Endodermal cell (in vitro differentiated cells): ENCODE data around the gene TACR3. TPM values are rescaled to one million over a fixed set of nuclear protein-coding genes. Genes with fewer than 3 reads are reported as not detected.
"Not testable (repeated sequence)": the region's sequence is repeated elsewhere in the genome, so short reads cannot be mapped to it uniquely, and the experiment has no call there.

ENCODE experiments used
- DNase-seq: peaks from one replicate; pipeline ENCODE4 v3.0.0-alpha.2; 2017
- H3K27ac ChIP-seq: 2 replicates; pipeline ENCODE4 v1.5.1; 2013; ENCODE audit warnings: mild to moderate bottlenecking, low read depth, low read length, moderate library complexity
- H3K27me3 ChIP-seq: 2 replicates; pipeline ENCODE4 v1.6.1; 2013; ENCODE audit warnings: mild to moderate bottlenecking, low read length, moderate library complexity; ENCODE audit not compliant: insufficient read depth, control insufficient read depth, poor library complexity, severe bottlenecking
- H3K36me3 ChIP-seq: 2 replicates; pipeline ENCODE4 v1.7.0; 2013; ENCODE audit warnings: mild to moderate bottlenecking, low read length, moderate library complexity; ENCODE audit not compliant: control insufficient read depth, insufficient read depth
- H3K4me1 ChIP-seq: one replicate; pipeline ENCODE4 v1.7.0; 2013; ENCODE audit warnings: low read length; ENCODE audit not compliant: control insufficient read depth, insufficient read depth
- H3K4me3 ChIP-seq: 2 replicates; pipeline ENCODE4 v1.5.1; 2013; ENCODE audit warnings: mild to moderate bottlenecking, low read length, moderate library complexity
- H3K9ac ChIP-seq: 2 replicates; pipeline ENCODE4 v1.6.1; 2013; ENCODE audit warnings: mild to moderate bottlenecking, low read length, moderate library complexity; ENCODE audit not compliant: poor library complexity, severe bottlenecking; ENCODE audit errors: extremely low read depth
- H3K9me3 ChIP-seq: 2 replicates; pipeline ENCODE4 v1.6.1; 2013; ENCODE audit warnings: mild to moderate bottlenecking, low read length, moderate library complexity; ENCODE audit not compliant: control insufficient read depth
- H3K27ac Mint-ChIP-seq: 2 replicates; pipeline ENCODE4 v1.8.0; 2020; ENCODE audit warnings: mixed read lengths
- H3K27me3 Mint-ChIP-seq: 2 replicates; pipeline ENCODE4 v1.8.0; 2021; ENCODE audit warnings: mild to moderate bottlenecking, mixed read lengths; ENCODE audit not compliant: insufficient read depth
- H3K36me3 Mint-ChIP-seq: 2 replicates; pipeline ENCODE4 v1.8.0; 2020; ENCODE audit warnings: low read depth, mixed read lengths
- H3K4me1 Mint-ChIP-seq: 2 replicates; pipeline ENCODE4 v1.8.0; 2020; ENCODE audit warnings: mixed read lengths
- H3K4me3 Mint-ChIP-seq: 2 replicates; pipeline ENCODE4 v1.8.0; 2020; ENCODE audit warnings: mild to moderate bottlenecking, moderate library complexity, mixed read lengths
- H3K9me3 Mint-ChIP-seq: 2 replicates; pipeline ENCODE4 v1.8.0; 2020; ENCODE audit warnings: mild to moderate bottlenecking, mixed read lengths
- WGBS, 2 experiments: methylation state at CpG; one replicate each; pipeline versions ENCODE4 v1.1.5 to v1.1.7; 2013; ENCODE audit warnings: missing lambda C conversion rate in 2 of 2, mixed read lengths in 1 of 2; ENCODE audit not compliant: insufficient coverage in 1 of 2, insufficient read length in 1 of 2; 5-methylcytosine and 5-hydroxymethylcytosine counted together
- total RNA-seq, 2 donors: library from RNA; stranded (reverse); fragmentation: NEBNext Ultra II Directional in 1 of 2; extraction: Animal tissue kit (Norgen Biotek cat#: 25700) in 1 of 2; gene quantifications; 2 replicates in 1 of 2; 3 replicates in 1 of 2; pipeline ENCODE4 v1.2.1, GENCODE V29; 2021
- TF ChIP-seq, protein P1 (sequence below): fragments of 200-600 bp; sonication (generic); conservative IDR thresholded peaks from 2 replicates; pipeline ENCODE4 v1.5.0; 2021; ENCODE audit warnings: antibody characterized with exemption, mild to moderate bottlenecking

Gene TACR3
- total RNA-seq, 2 donors from 2014 or later, result 0.46 to 0.53 TPM

DNA sequence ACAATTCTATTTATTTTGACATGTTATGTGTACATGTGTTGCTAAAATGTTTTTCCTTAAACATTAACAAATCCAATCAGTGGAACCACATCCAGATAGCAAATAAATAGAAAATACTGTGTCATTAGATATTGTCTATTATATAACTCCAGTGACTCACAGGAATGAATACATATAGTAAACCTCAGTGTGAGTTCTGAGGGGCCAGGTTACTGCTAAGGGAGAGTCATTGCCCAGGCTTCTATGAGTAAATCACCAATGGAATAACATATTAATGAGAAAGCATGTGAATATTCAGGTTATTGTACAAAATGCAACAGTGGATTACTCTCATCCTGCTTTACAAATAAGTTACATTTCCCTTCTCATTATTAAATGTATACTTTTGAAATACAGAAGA lies 27.2 kb downstream of the TACR3 start:
- no peak for DNase-seq
- no peaks in the 10 kb centered on the region for H3K27me3 Mint-ChIP-seq
- H3K4me3 Mint-ChIP-seq, result no peak overlapping the region
- TF ChIP-seq, protein P1, sequence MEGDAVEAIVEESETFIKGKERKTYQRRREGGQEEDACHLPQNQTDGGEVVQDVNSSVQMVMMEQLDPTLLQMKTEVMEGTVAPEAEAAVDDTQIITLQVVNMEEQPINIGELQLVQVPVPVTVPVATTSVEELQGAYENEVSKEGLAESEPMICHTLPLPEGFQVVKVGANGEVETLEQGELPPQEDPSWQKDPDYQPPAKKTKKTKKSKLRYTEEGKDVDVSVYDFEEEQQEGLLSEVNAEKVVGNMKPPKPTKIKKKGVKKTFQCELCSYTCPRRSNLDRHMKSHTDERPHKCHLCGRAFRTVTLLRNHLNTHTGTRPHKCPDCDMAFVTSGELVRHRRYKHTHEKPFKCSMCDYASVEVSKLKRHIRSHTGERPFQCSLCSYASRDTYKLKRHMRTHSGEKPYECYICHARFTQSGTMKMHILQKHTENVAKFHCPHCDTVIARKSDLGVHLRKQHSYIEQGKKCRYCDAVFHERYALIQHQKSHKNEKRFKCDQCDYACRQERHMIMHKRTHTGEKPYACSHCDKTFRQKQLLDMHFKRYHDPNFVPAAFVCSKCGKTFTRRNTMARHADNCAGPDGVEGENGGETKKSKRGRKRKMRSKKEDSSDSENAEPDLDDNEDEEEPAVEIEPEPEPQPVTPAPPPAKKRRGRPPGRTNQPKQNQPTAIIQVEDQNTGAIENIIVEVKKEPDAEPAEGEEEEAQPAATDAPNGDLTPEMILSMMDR, result no peak
- Histone ChIP-seq H3K4me1 (no peaks in the 10 kb centered on the region), H3K27me3 (no peaks in the 10 kb centered on the region), H3K9ac (no peak overlapping the region), H3K4me3 (no peak overlapping the region), H3K36me3 (no peaks in the 10 kb centered on the region), H3K27ac (no peak overlapping the region), H3K9me3 (peaks cover 9% of the 10 kb centered on the region)
- no peaks in the 10 kb centered on the region for H3K4me1 Mint-ChIP-seq
- peaks cover 8% of the 10 kb centered on the region for H3K9me3 Mint-ChIP-seq
- no peaks in the 10 kb centered on the region for H3K36me3 Mint-ChIP-seq
- H3K27ac Mint-ChIP-seq, result no peak overlapping the region

DNA sequence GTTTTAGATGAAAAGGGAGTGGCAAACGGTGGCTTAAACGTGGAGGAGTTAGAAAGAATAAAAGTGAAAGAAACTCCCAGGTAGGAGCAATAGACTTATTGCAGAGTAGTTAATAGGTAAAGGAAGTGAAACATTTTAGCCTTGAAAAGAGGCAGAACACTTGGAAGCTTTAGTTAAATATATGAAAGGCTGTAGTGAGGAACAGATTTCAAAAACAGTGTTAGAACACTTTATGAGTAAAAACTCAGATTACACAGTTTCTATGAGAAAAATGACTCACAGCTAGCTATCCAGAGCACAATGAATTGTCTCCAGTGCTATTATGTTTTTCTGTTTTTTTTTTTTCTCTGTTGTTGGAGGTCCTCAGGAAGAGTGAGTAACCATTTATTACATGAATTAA lies 45.8 kb downstream of the TACR3 start:
- TF ChIP-seq, protein P1, result no peak
- H3K36me3 Mint-ChIP-seq, result no peaks in the 10 kb centered on the region
- no peak overlapping the region for H3K4me3 Mint-ChIP-seq
- DNase-seq, result no peak
- H3K4me1 Mint-ChIP-seq, result no peaks in the 10 kb centered on the region
- H3K9ac ChIP-seq, result no peak overlapping the region
- H3K4me1 ChIP-seq, result no peaks in the 10 kb centered on the region
- no peak overlapping the region for H3K4me3 ChIP-seq
- WGBS, 2 experiments, result 89 to 94% methylated on average over 2 of the region's 2 CpGs
- H3K27ac Mint-ChIP-seq, result no peak overlapping the region
- H3K27me3 ChIP-seq, result no peaks in the 10 kb centered on the region
- H3K9me3 ChIP-seq, result no peaks in the 10 kb centered on the region
- no peaks in the 10 kb centered on the region for H3K36me3 ChIP-seq
- no peaks in the 10 kb centered on the region for H3K27me3 Mint-ChIP-seq
- H3K27ac ChIP-seq, result no peak overlapping the region
- no peaks in the 10 kb centered on the region for H3K9me3 Mint-ChIP-seq

DNA sequence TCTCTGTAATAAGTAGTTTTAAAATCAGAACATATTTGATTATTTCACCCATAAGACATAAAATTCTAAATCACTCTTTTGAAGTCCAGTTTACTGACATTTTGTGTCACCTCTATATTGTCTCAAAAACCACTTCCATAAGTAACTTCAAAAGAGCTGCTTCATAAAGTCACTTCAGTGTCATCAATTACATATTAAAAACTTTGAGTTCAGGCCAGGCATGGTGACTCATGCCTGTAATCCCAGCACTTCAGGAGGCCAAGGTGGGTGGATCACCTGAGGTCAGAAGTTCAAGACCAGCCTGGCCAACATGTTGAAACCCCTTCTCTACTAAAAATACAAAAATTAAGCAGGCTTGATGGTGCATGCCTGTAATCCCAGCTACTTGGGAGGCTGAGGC lies 53.0 kb downstream of the TACR3 start:
- H3K36me3 Mint-ChIP-seq, H3K27ac ChIP-seq, DNase-seq, H3K9me3 ChIP-seq, H3K4me3 ChIP-seq, H3K27me3 Mint-ChIP-seq, H3K4me1 ChIP-seq, H3K36me3 ChIP-seq, H3K4me3 Mint-ChIP-seq, H3K27me3 ChIP-seq, H3K9ac ChIP-seq, H3K27ac Mint-ChIP-seq, H3K9me3 Mint-ChIP-seq, H3K4me1 Mint-ChIP-seq: not testable (repeated sequence)

DNA sequence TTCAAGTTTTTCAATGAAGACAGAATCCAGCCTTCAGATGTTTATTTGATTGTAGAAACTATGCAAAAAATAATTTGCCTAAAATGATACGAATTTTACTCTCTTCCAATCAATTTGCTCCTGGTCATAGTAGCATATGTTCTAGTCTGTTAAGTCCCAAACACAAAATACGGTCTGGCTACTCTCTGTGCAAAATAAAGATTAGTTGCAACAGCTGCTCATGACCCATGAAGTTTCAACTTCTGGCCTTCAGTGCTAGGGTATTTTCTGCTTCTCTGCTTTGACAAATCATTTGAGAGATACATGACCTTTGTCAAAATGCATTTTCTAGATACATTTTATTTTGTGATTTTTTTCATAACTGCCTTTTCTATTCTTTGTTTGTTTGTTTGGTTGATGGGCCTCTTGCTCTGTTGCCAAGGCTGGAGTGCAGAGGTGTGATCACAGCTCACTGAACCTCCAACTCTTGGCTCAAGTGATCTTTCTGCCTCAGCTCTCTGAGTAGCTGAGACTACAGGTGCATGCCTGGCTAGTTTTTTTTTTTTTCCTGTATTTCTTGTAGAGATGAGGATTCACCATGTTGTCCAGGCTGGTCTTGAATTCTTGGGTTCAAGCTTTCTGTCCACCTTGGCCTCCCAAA lies 55.2 kb downstream of the TACR3 start:
- no peaks in the 10 kb centered on the region for H3K36me3 Mint-ChIP-seq
- Histone ChIP-seq H3K4me1 (no peaks in the 10 kb centered on the region), H3K27me3 (no peaks in the 10 kb centered on the region), H3K36me3 (no peaks in the 10 kb centered on the region), H3K4me3 (no peak overlapping the region), H3K9me3 (no peaks in the 10 kb centered on the region), H3K27ac (no peak overlapping the region), H3K9ac (no peak overlapping the region)
- TF ChIP-seq, protein P1, result no peak
- H3K4me3 Mint-ChIP-seq, result no peak overlapping the region
- H3K4me1 Mint-ChIP-seq, result no peaks in the 10 kb centered on the region
- no peak overlapping the region for H3K27ac Mint-ChIP-seq
- DNase-seq, result no peak
- H3K9me3 Mint-ChIP-seq, result no peaks in the 10 kb centered on the region
- WGBS, 2 experiments, result 81 to 90% methylated on average over 2 of the region's 2 CpGs
- no peaks in the 10 kb centered on the region for H3K27me3 Mint-ChIP-seq
